ENCODE data around the gene ABCF3. TPM values are rescaled to one million over a fixed set of nuclear protein-coding genes. Genes with fewer than 3 reads are reported as not detected.

ABCF3 gene
- total RNA-seq, 3 donors from 2014 or later (not counting 1 experiment from before 2014, with no cell fraction given) = 128 to 168 (median 157) TPM

- Histone ChIP-seq H3K27me3 (ENCODE audit: control insufficient read depth, insufficient read depth, low read length) (no peaks in the 10 kb centered on the region), H3K4me3 (ENCODE audit: low read length) (peak overlapping the region; percentile 96), H3K27ac (ENCODE audit: low read length) (no peak overlapping the region), H3K36me3 (ENCODE audit: control insufficient read depth, insufficient read depth, low read length) (peaks cover 37% of the 10 kb centered on the region), H3K9me3 (ENCODE audit: control insufficient read depth, insufficient read depth, low read length) (no peaks in the 10 kb centered on the region), H3K4me1 (ENCODE audit: control insufficient read depth, insufficient read depth, low read length) (peaks cover 30% of the 10 kb centered on the region)
- no peak for ATAC-seq
- peaks cover 25 to 40% of the 10 kb centered on the region in 2 donors for H3K4me1 Mint-ChIP-seq
- no peaks in the 10 kb centered on the region for H3K36me3 Mint-ChIP-seq
- no peak for TF ChIP-seq CTCF (IDR thresholded peaks at IDR 0.05)
- WGBS (ENCODE audit: insufficient coverage) = 34% methylated on average over 8 of the region's 8 CpGs
- H3K4me3 Mint-ChIP-seq = peak overlapping the region; percentile 93
- H3K27ac Mint-ChIP-seq = peak overlapping the region; percentile 71 to 92
- DNase-seq = no peak
- intact Hi-C loops (cut with micrococcal nuclease) = no loop called here
- H3K9me3 Mint-ChIP-seq = no peaks in the 10 kb centered on the region
- H3K27me3 Mint-ChIP-seq (ENCODE audit: low read depth in 2 of 2) = no peaks in the 10 kb centered on the region
These were observed 10.5 kb upstream of the ABCF3 start for GRCh38 chr3:184175506-184175905.

GRCh38 chr3:184175981-184176376 lies 10.0 kb upstream of the ABCF3 start:
- Histone ChIP-seq H3K4me3 (ENCODE audit: low read length) (no peak overlapping the region), H3K27me3 (ENCODE audit: control insufficient read depth, insufficient read depth, low read length) (no peaks in the 10 kb centered on the region), H3K9me3 (ENCODE audit: control insufficient read depth, insufficient read depth, low read length) (no peaks in the 10 kb centered on the region), H3K4me1 (ENCODE audit: control insufficient read depth, insufficient read depth, low read length) (peaks cover 30% of the 10 kb centered on the region), H3K27ac (ENCODE audit: low read length) (no peak overlapping the region), H3K36me3 (ENCODE audit: control insufficient read depth, insufficient read depth, low read length) (peaks cover 38% of the 10 kb centered on the region)
- intact Hi-C loops (cut with micrococcal nuclease) = no loop called here
- no peak for DNase-seq
- Mint-ChIP-seq H3K36me3 (no peaks in the 10 kb centered on the region), H3K27ac (peak overlapping the region; percentile 71 to 92), H3K4me3 (peak overlapping the region; percentile 93), H3K9me3 (no peaks in the 10 kb centered on the region), H3K4me1 (peaks cover 25 to 38% of the 10 kb centered on the region in 2 donors), H3K27me3 (ENCODE audit: low read depth in 2 of 2) (no peaks in the 10 kb centered on the region)
- no peak for ATAC-seq
- 72% methylated on average over 2 of the region's 3 CpGs for WGBS (ENCODE audit: insufficient coverage)
- TF ChIP-seq CTCF (IDR thresholded peaks at IDR 0.05) = no peak

GRCh38 chr3:184176377-184177330 lies 9.3 kb upstream of the ABCF3 start:
- H3K9me3 Mint-ChIP-seq = no peaks in the 10 kb centered on the region
- H3K36me3 ChIP-seq (ENCODE audit: control insufficient read depth, insufficient read depth, low read length) = peaks cover 45% of the 10 kb centered on the region
- H3K36me3 Mint-ChIP-seq = no peaks in the 10 kb centered on the region
- peaks cover 25 to 32% of the 10 kb centered on the region in 2 donors for H3K4me1 Mint-ChIP-seq
- TF ChIP-seq CTCF (IDR thresholded peaks at IDR 0.05) = no peak
- 79% methylated on average over 19 of the region's 19 CpGs for WGBS (ENCODE audit: insufficient coverage)
- intact Hi-C loops (cut with micrococcal nuclease) = no loop called here
- H3K27me3 ChIP-seq (ENCODE audit: control insufficient read depth, insufficient read depth, low read length) = no peaks in the 10 kb centered on the region
- no peak overlapping the region for H3K27ac ChIP-seq (ENCODE audit: low read length)
- peak overlapping the region; percentile 68 for H3K4me3 Mint-ChIP-seq
- H3K4me3 ChIP-seq (ENCODE audit: low read length) = no peak overlapping the region
- H3K27me3 Mint-ChIP-seq (ENCODE audit: low read depth in 2 of 2) = no peaks in the 10 kb centered on the region
- no peak for DNase-seq
- H3K9me3 ChIP-seq (ENCODE audit: control insufficient read depth, insufficient read depth, low read length) = no peaks in the 10 kb centered on the region
- H3K27ac Mint-ChIP-seq = no peak overlapping the region
- peaks cover 30% of the 10 kb centered on the region for H3K4me1 ChIP-seq (ENCODE audit: control insufficient read depth, insufficient read depth, low read length)
- no peak for ATAC-seq
